ENCODE measurements around the gene BTBD8.

DNA sequence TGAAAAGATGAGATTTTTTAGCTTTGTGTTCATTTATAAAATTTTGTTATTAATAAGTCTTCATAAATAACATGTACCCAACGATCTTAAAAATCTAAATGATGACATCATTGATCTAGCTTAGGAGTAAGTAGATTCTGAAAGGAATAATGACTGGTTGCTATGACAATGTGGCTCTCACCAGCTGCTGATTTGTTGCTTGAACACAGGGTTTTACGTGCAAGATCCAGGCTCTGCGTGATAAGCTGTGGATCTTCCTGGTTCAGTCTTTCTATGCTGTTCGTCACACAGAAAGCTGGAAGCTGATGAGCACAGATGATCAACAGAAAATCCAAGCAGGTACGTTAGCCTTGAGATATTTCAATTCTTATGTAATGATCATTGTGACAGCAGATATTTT lies 88.5 kb downstream of the BTBD8 start:
- TF ChIP-seq, protein P1, sequence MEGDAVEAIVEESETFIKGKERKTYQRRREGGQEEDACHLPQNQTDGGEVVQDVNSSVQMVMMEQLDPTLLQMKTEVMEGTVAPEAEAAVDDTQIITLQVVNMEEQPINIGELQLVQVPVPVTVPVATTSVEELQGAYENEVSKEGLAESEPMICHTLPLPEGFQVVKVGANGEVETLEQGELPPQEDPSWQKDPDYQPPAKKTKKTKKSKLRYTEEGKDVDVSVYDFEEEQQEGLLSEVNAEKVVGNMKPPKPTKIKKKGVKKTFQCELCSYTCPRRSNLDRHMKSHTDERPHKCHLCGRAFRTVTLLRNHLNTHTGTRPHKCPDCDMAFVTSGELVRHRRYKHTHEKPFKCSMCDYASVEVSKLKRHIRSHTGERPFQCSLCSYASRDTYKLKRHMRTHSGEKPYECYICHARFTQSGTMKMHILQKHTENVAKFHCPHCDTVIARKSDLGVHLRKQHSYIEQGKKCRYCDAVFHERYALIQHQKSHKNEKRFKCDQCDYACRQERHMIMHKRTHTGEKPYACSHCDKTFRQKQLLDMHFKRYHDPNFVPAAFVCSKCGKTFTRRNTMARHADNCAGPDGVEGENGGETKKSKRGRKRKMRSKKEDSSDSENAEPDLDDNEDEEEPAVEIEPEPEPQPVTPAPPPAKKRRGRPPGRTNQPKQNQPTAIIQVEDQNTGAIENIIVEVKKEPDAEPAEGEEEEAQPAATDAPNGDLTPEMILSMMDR (conservative IDR thresholded peaks at IDR 0.05; ENCODE audit: low read length), result no peak
- TF ChIP-seq EZH2phosphoT487 (IDR thresholded peaks at IDR 0.05; ENCODE audit: borderline replicate concordance, low read depth, low read length), result no peak

All from OCI-LY7 (cell line).